Neural cell (in vitro differentiated cells): ENCODE measurements around the gene P2RX1.

ENCODE experiments used
- CTCF ChIP-seq: fragments of 450-650 bp; IDR thresholded peaks from 2 replicates; pipeline ENCODE4 v1.5.1; 2014; ENCODE audit warnings: antibody characterized with exemption, mild to moderate bottlenecking, moderate library complexity; ENCODE audit not compliant: poor library complexity, severe bottlenecking
- EZH2 ChIP-seq: fragments of 200-600, 300-800 bp; shearing (Covaris generic), sonication (generic); IDR thresholded peaks from 2 replicates; pipeline ENCODE4 v1.6.1; 2014; ENCODE audit warnings: antibody characterized with exemption, low read length, borderline replicate concordance, mild to moderate bottlenecking; ENCODE audit not compliant: insufficient read depth, poor library complexity, severe bottlenecking

GRCh38 chr17:3951420-3951819 lies 35.2 kb upstream of the P2RX1 start:
- TF ChIP-seq EZH2: no peak
- TF ChIP-seq CTCF: no peak
